HepG2 (cell line): ENCODE data around the gene CYB5B. TPM values are rescaled to one million over a fixed set of nuclear protein-coding genes. Genes with fewer than 3 reads are reported as not detected.

Source experiments
- PAXIP1 ChIP-seq: sonication (generic); formaldehyde crosslinking; conservative IDR thresholded peaks from 2 replicates; pipeline ENCODE4 v1.4.0; 2020; ENCODE audit warnings: mild to moderate bottlenecking, missing genetic modification reagents, moderate library complexity
- RARA ChIP-seq: IDR thresholded peaks from 2 replicates; pipeline ENCODE4 v1.6.1; 2016; ENCODE audit warnings: missing genetic modification reagents, missing compliant biosample characterization
- SMAD3 ChIP-seq: sonication (generic); formaldehyde crosslinking; IDR thresholded peaks from 2 replicates; pipeline ENCODE4 v1.4.0; 2020; ENCODE audit warnings: missing genetic modification reagents
- ZFP91 ChIP-seq: sonication (generic); formaldehyde crosslinking; IDR thresholded peaks from 2 replicates; pipeline ENCODE4 v1.9.0; 2022; ENCODE audit warnings: missing genetic modification reagents, mild to moderate bottlenecking, borderline replicate concordance
- ZNF124 ChIP-seq: sonication (generic); formaldehyde crosslinking; IDR thresholded peaks from 2 replicates; pipeline ENCODE4 v1.4.0; 2020; ENCODE audit warnings: missing genetic modification reagents
- ZNF607 ChIP-seq: sonication (generic); formaldehyde crosslinking; IDR thresholded peaks from 2 replicates; pipeline ENCODE4 v1.5.1; 2020; ENCODE audit warnings: missing genetic modification reagents, mild to moderate bottlenecking, borderline replicate concordance
- polyA plus RNA-seq, 8 experiments: library from polyadenylated mRNA; depleted of rRNA in 3 of 8; stranded (reverse) in 7 of 8; unstranded in 1 of 8; fragments of >200 nt; fragmentation: Illumina TruSeq in 4 of 8; extraction: Trizol in 4 of 8; gene quantifications; 2 replicates each; pipeline versions ENCODE4 v1.2.1 to v1.2.3, GENCODE V29; 2011 to 2016; ENCODE audit warnings: low read depth in 4 of 8, missing spikeins in 1 of 8, mixed read lengths in 1 of 8; ENCODE audit not compliant: insufficient read depth in 1 of 8
- total RNA-seq, 5 experiments: library from RNA; depleted of rRNA; stranded (reverse); fragments of >200 nt; fragmentation: Illumina TruSeq; extraction: Trizol; gene quantifications; 2 replicates each; pipeline ENCODE4 v1.2.3, GENCODE V29; 2016; ENCODE audit warnings: low read depth in 1 of 5
- TF ChIP-seq, protein P1 (sequence below): sonication (generic); formaldehyde crosslinking; IDR thresholded peaks from 2 replicates; pipeline ENCODE4 v1.4.0; 2020; ENCODE audit warnings: missing genetic modification reagents, borderline replicate concordance
- TF ChIP-seq, protein P2 (sequence below): sonication (generic); formaldehyde crosslinking; IDR thresholded peaks from 2 replicates; pipeline ENCODE4 v1.4.0; 2020; ENCODE audit warnings: missing genetic modification reagents
- TF ChIP-seq, protein P3 (sequence below): sonication (generic); formaldehyde crosslinking; IDR thresholded peaks from 2 replicates; pipeline ENCODE4 v1.4.0; 2020; ENCODE audit warnings: missing genetic modification reagents
- TF ChIP-seq, protein P4 (sequence below): sonication (generic); formaldehyde crosslinking; IDR thresholded peaks from 2 replicates; pipeline ENCODE4 v1.5.1; 2020; ENCODE audit warnings: missing genetic modification reagents, mild to moderate bottlenecking, borderline replicate concordance

Gene CYB5B
- total and polyA plus RNA-seq, 2 of the 13 experiments (the other 11 are each of a cell fraction or from before 2014, with no cell fraction given), result 234 to 432 TPM

- TF ChIP-seq, protein P1, sequence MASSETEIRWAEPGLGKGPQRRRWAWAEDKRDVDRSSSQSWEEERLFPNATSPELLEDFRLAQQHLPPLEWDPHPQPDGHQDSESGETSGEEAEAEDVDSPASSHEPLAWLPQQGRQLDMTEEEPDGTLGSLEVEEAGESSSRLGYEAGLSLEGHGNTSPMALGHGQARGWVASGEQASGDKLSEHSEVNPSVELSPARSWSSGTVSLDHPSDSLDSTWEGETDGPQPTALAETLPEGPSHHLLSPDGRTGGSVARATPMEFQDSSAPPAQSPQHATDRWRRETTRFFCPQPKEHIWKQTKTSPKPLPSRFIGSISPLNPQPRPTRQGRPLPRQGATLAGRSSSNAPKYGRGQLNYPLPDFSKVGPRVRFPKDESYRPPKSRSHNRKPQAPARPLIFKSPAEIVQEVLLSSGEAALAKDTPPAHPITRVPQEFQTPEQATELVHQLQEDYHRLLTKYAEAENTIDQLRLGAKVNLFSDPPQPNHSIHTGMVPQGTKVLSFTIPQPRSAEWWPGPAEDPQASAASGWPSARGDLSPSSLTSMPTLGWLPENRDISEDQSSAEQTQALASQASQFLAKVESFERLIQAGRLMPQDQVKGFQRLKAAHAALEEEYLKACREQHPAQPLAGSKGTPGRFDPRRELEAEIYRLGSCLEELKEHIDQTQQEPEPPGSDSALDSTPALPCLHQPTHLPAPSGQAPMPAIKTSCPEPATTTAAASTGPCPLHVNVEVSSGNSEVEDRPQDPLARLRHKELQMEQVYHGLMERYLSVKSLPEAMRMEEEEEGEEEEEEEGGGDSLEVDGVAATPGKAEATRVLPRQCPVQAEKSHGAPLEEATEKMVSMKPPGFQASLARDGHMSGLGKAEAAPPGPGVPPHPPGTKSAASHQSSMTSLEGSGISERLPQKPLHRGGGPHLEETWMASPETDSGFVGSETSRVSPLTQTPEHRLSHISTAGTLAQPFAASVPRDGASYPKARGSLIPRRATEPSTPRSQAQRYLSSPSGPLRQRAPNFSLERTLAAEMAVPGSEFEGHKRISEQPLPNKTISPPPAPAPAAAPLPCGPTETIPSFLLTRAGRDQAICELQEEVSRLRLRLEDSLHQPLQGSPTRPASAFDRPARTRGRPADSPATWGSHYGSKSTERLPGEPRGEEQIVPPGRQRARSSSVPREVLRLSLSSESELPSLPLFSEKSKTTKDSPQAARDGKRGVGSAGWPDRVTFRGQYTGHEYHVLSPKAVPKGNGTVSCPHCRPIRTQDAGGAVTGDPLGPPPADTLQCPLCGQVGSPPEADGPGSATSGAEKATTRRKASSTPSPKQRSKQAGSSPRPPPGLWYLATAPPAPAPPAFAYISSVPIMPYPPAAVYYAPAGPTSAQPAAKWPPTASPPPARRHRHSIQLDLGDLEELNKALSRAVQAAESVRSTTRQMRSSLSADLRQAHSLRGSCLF (CRISPR knock-in tag), result no peak
- TF ChIP-seq, protein P2, sequence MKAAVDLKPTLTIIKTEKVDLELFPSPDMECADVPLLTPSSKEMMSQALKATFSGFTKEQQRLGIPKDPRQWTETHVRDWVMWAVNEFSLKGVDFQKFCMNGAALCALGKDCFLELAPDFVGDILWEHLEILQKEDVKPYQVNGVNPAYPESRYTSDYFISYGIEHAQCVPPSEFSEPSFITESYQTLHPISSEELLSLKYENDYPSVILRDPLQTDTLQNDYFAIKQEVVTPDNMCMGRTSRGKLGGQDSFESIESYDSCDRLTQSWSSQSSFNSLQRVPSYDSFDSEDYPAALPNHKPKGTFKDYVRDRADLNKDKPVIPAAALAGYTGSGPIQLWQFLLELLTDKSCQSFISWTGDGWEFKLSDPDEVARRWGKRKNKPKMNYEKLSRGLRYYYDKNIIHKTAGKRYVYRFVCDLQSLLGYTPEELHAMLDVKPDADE (CRISPR knock-in tag), result no peak
- TF ChIP-seq PAXIP1 (CRISPR knock-in tag), result peak; percentile 90
- no peak for TF ChIP-seq ZNF607 (CRISPR knock-in tag)
- no peak for TF ChIP-seq ZNF124 (CRISPR knock-in tag)
- TF ChIP-seq SMAD3 (CRISPR knock-in tag), result no peak
- TF ChIP-seq, protein P3, sequence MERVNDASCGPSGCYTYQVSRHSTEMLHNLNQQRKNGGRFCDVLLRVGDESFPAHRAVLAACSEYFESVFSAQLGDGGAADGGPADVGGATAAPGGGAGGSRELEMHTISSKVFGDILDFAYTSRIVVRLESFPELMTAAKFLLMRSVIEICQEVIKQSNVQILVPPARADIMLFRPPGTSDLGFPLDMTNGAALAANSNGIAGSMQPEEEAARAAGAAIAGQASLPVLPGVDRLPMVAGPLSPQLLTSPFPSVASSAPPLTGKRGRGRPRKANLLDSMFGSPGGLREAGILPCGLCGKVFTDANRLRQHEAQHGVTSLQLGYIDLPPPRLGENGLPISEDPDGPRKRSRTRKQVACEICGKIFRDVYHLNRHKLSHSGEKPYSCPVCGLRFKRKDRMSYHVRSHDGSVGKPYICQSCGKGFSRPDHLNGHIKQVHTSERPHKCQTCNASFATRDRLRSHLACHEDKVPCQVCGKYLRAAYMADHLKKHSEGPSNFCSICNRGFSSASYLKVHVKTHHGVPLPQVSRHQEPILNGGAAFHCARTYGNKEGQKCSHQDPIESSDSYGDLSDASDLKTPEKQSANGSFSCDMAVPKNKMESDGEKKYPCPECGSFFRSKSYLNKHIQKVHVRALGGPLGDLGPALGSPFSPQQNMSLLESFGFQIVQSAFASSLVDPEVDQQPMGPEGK (CRISPR knock-in tag), result peak; percentile 38; the same call in 1 of the 2 replicates
- TF ChIP-seq RARA (CRISPR knock-in tag), result peak; percentile 75
- TF ChIP-seq ZFP91 (CRISPR knock-in tag), result peak; percentile 35; the same call in 1 of the 2 replicates
- TF ChIP-seq, protein P4, sequence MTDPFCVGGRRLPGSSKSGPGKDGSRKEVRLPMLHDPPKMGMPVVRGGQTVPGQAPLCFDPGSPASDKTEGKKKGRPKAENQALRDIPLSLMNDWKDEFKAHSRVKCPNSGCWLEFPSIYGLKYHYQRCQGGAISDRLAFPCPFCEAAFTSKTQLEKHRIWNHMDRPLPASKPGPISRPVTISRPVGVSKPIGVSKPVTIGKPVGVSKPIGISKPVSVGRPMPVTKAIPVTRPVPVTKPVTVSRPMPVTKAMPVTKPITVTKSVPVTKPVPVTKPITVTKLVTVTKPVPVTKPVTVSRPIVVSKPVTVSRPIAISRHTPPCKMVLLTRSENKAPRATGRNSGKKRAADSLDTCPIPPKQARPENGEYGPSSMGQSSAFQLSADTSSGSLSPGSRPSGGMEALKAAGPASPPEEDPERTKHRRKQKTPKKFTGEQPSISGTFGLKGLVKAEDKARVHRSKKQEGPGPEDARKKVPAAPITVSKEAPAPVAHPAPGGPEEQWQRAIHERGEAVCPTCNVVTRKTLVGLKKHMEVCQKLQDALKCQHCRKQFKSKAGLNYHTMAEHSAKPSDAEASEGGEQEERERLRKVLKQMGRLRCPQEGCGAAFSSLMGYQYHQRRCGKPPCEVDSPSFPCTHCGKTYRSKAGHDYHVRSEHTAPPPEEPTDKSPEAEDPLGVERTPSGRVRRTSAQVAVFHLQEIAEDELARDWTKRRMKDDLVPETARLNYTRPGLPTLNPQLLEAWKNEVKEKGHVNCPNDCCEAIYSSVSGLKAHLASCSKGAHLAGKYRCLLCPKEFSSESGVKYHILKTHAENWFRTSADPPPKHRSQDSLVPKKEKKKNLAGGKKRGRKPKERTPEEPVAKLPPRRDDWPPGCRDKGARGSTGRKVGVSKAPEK (CRISPR knock-in tag), result no peak
Observed at GRCh38 chr16:69413045-69413664, 11.3 kb upstream of the CYB5B start (continued).
